WTC11 (cell line): ENCODE results near the gene DNLZ. TPM values are rescaled to one million over a fixed set of nuclear protein-coding genes. Genes with fewer than 3 reads are reported as not detected.

ENCODE experiments used
- ATAC-seq: fragments of 200-7000 bp; cut with Tn5 transposase; 2 replicates; pipeline ENCODE4 v1.10.0; 2021; ENCODE audit warnings: mild to moderate bottlenecking, moderate library complexity
- CTCF ChIA-PET: fragments of 300-600 bp; sonication (Branson Sonifier 250); formaldehyde crosslinking; loops from one replicate; lab custom pipeline; 2021; ENCODE audit warnings: antibody characterized with exemption; lab: Charles Lee
- POLR2A ChIA-PET: fragments of 350-600 bp; sonication (Branson Sonifier 250); formaldehyde crosslinking; loops from one replicate; lab custom pipeline; 2021; ENCODE audit warnings: antibody characterized with exemption; lab: Charles Lee
- DNase-seq: peaks from one replicate; pipeline ENCODE4 v3.0.0; 2021; ENCODE audit warnings: low spot score
- H3K27ac Mint-ChIP-seq: 2 replicates; pipeline ENCODE4 v1.8.0; 2021; ENCODE audit warnings: mixed read lengths
- H3K27me3 Mint-ChIP-seq: 2 replicates; pipeline ENCODE4 v1.8.0; 2021; ENCODE audit warnings: low read depth, mild to moderate bottlenecking, moderate library complexity, mixed read lengths
- H3K36me3 Mint-ChIP-seq: 2 replicates; pipeline ENCODE4 v1.8.0; 2021; ENCODE audit warnings: mixed read lengths
- H3K4me1 Mint-ChIP-seq: 2 replicates; pipeline ENCODE4 v1.8.0; 2022; ENCODE audit warnings: mixed read lengths
- H3K4me3 Mint-ChIP-seq: 2 replicates; pipeline ENCODE4 v1.8.0; 2021; ENCODE audit warnings: mild to moderate bottlenecking, moderate library complexity, mixed read lengths
- H3K9me3 Mint-ChIP-seq: 2 replicates; pipeline ENCODE4 v1.8.0; 2021; ENCODE audit warnings: mixed read lengths
- CREB1 ChIP-seq: sonication (generic); formaldehyde crosslinking; IDR thresholded peaks from 2 replicates; pipeline ENCODE4 v1.8.0; 2023; ENCODE audit warnings: mild to moderate bottlenecking, missing genetic modification reagents
- CREM ChIP-seq: sonication (generic); formaldehyde crosslinking; IDR thresholded peaks from 2 replicates; pipeline ENCODE4 v1.8.1; 2022; ENCODE audit warnings: mild to moderate bottlenecking, missing genetic modification reagents, moderate library complexity
- FOXK1 ChIP-seq: sonication (generic); formaldehyde crosslinking; IDR thresholded peaks from 2 replicates; pipeline ENCODE4 v1.8.0; 2022; ENCODE audit warnings: mild to moderate bottlenecking, moderate library complexity, missing genetic modification reagents
- JAZF1 ChIP-seq: fragments of 250-450 bp; sonication (Bioruptor Pico); IDR thresholded peaks from 2 replicates; pipeline ENCODE4 v1.9.0; 2021; ENCODE audit warnings: moderate library complexity, mild to moderate bottlenecking, inconsistent platforms
- SOX15 ChIP-seq: fragments of 250-450 bp; sonication (Bioruptor Pico); IDR thresholded peaks from 2 replicates; pipeline ENCODE4 v1.9.0; 2021; ENCODE audit warnings: mild to moderate bottlenecking
- SP1 ChIP-seq: sonication (generic); formaldehyde crosslinking; conservative IDR thresholded peaks from 2 replicates; pipeline ENCODE4 v1.8.1; 2022; ENCODE audit warnings: missing genetic modification reagents
- TCF7 ChIP-seq: sonication (generic); formaldehyde crosslinking; IDR thresholded peaks from 2 replicates; pipeline ENCODE4 v1.8.0; 2022; ENCODE audit warnings: mild to moderate bottlenecking, low read depth, missing genetic modification reagents, moderate library complexity
- ZNF317 ChIP-seq: sonication (generic); formaldehyde crosslinking; IDR thresholded peaks from 2 replicates; pipeline ENCODE4 v1.8.1; 2023; ENCODE audit warnings: low read depth, mild to moderate bottlenecking, moderate library complexity, missing genetic modification reagents, borderline replicate concordance
- ZNF396 ChIP-seq: fragments of 250-450 bp; sonication (Bioruptor Pico); IDR thresholded peaks from 2 replicates; pipeline ENCODE4 v1.8.0; 2021; ENCODE audit warnings: mild to moderate bottlenecking, moderate library complexity, borderline replicate concordance
- total RNA-seq: library from RNA; stranded (reverse); gene quantifications from 3 replicates; pipeline ENCODE4 v1.2.3, GENCODE V29; 2021
- TF ChIP-seq, protein P1 (sequence below): sonication (generic); formaldehyde crosslinking; IDR thresholded peaks from 2 replicates; pipeline ENCODE4 v1.8.0; 2023; ENCODE audit warnings: missing genetic modification reagents, mild to moderate bottlenecking, borderline replicate concordance
- TF ChIP-seq, protein P2 (sequence below): sonication (generic); formaldehyde crosslinking; IDR thresholded peaks from 2 replicates; pipeline ENCODE4 v1.8.0; 2022; ENCODE audit warnings: mild to moderate bottlenecking, missing genetic modification reagents
- TF ChIP-seq, protein P3 (sequence below): sonication (generic); formaldehyde crosslinking; IDR thresholded peaks from 2 replicates; pipeline ENCODE4 v1.8.1; 2023; ENCODE audit warnings: mild to moderate bottlenecking, missing genetic modification reagents
- TF ChIP-seq, protein P4 (sequence below): sonication (generic); formaldehyde crosslinking; IDR thresholded peaks from 2 replicates; pipeline ENCODE4 v1.8.1; 2022; ENCODE audit warnings: low read depth, missing genetic modification reagents, borderline replicate concordance
- TF ChIP-seq, protein P5 (sequence below): sonication (generic); formaldehyde crosslinking; IDR thresholded peaks from 2 replicates; pipeline ENCODE4 v1.8.0; 2022; ENCODE audit warnings: mild to moderate bottlenecking, missing genetic modification reagents
- TF ChIP-seq, protein P6 (sequence below): sonication (generic); formaldehyde crosslinking; IDR thresholded peaks from 2 replicates; pipeline ENCODE4 v1.8.1; 2022; ENCODE audit warnings: mild to moderate bottlenecking, moderate library complexity, missing genetic modification reagents

DNLZ gene
- total RNA-seq, 1 experiment from 2014 or later, result 17.2 TPM

DNA sequence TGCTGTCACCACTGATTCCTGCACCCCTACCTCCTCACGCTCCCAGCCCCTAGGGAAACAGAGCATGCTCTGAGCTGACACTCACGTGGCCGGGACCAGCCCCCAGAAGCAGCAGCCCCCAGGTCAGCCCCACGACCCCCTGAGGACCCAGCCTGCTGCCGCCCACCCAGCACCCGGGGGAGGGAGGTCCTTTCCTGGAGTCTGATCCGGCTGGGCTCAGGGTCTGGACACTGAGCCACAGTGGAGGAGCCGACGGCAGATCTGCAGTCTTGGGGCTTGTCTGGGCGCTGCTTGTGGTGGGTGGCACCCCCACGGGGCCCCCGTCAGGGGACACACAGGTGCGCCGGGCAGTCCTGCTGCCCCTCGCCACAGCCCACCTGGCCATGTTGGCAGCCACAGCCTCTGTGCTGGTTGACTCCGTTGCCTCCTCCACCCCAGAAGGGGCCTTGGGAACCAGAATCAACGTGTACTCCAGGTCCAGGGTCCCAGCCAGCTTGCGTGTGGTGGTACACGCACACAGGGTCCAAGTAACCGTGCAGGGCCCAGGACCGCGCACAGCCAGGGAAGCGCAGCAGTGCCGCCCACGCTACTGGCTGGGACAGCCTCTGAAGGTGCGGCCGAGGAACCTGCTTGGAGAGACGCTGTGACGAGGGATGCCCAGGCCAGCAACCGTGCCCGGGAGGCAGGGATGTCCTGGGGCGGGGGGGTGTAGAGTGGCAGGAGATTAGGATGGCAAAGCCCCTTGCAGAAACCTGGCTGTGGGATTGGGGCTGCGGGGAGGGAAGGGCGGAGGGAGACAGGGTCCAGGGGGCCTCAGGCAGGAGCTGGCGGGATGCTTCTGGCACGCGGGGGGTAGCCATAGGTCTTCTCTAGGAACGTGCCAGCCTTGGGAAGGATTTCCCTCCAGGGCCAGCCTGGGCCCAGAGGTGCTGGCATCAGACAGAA lies 3.5 kb downstream of the DNLZ start:
- ChIA-PET CTCF (no interaction called here), POLR2A (no interaction called here)
- H3K9me3 Mint-ChIP-seq, result no peaks in the 10 kb centered on the region
- ATAC-seq, result no peak
- no peak overlapping the region for H3K4me3 Mint-ChIP-seq
- no peaks in the 10 kb centered on the region for H3K27me3 Mint-ChIP-seq
- H3K36me3 Mint-ChIP-seq, result no peaks in the 10 kb centered on the region
- DNase-seq, result no peak
- TF ChIP-seq, protein P1, sequence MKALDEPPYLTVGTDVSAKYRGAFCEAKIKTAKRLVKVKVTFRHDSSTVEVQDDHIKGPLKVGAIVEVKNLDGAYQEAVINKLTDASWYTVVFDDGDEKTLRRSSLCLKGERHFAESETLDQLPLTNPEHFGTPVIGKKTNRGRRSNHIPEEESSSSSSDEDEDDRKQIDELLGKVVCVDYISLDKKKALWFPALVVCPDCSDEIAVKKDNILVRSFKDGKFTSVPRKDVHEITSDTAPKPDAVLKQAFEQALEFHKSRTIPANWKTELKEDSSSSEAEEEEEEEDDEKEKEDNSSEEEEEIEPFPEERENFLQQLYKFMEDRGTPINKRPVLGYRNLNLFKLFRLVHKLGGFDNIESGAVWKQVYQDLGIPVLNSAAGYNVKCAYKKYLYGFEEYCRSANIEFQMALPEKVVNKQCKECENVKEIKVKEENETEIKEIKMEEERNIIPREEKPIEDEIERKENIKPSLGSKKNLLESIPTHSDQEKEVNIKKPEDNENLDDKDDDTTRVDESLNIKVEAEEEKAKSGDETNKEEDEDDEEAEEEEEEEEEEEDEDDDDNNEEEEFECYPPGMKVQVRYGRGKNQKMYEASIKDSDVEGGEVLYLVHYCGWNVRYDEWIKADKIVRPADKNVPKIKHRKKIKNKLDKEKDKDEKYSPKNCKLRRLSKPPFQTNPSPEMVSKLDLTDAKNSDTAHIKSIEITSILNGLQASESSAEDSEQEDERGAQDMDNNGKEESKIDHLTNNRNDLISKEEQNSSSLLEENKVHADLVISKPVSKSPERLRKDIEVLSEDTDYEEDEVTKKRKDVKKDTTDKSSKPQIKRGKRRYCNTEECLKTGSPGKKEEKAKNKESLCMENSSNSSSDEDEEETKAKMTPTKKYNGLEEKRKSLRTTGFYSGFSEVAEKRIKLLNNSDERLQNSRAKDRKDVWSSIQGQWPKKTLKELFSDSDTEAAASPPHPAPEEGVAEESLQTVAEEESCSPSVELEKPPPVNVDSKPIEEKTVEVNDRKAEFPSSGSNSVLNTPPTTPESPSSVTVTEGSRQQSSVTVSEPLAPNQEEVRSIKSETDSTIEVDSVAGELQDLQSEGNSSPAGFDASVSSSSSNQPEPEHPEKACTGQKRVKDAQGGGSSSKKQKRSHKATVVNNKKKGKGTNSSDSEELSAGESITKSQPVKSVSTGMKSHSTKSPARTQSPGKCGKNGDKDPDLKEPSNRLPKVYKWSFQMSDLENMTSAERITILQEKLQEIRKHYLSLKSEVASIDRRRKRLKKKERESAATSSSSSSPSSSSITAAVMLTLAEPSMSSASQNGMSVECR (CRISPR knock-in tag), result no peak
- TF ChIP-seq FOXK1, result no peak
- TF ChIP-seq, protein P2, sequence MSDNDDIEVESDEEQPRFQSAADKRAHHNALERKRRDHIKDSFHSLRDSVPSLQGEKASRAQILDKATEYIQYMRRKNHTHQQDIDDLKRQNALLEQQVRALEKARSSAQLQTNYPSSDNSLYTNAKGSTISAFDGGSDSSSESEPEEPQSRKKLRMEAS (CRISPR knock-in tag), result no peak
- TF ChIP-seq ZNF317, result no peak
- no peak for TF ChIP-seq TCF7
- TF ChIP-seq, protein P3, sequence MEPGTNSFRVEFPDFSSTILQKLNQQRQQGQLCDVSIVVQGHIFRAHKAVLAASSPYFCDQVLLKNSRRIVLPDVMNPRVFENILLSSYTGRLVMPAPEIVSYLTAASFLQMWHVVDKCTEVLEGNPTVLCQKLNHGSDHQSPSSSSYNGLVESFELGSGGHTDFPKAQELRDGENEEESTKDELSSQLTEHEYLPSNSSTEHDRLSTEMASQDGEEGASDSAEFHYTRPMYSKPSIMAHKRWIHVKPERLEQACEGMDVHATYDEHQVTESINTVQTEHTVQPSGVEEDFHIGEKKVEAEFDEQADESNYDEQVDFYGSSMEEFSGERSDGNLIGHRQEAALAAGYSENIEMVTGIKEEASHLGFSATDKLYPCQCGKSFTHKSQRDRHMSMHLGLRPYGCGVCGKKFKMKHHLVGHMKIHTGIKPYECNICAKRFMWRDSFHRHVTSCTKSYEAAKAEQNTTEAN (CRISPR knock-in tag), result no peak
- TF ChIP-seq JAZF1 (CRISPR knock-in tag), result no peak
- TF ChIP-seq SP1 (CRISPR knock-in tag), result no peak
- TF ChIP-seq SOX15, result no peak
- TF ChIP-seq, protein P4, sequence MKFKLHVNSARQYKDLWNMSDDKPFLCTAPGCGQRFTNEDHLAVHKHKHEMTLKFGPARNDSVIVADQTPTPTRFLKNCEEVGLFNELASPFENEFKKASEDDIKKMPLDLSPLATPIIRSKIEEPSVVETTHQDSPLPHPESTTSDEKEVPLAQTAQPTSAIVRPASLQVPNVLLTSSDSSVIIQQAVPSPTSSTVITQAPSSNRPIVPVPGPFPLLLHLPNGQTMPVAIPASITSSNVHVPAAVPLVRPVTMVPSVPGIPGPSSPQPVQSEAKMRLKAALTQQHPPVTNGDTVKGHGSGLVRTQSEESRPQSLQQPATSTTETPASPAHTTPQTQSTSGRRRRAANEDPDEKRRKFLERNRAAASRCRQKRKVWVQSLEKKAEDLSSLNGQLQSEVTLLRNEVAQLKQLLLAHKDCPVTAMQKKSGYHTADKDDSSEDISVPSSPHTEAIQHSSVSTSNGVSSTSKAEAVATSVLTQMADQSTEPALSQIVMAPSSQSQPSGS (CRISPR knock-in tag), result no peak
- TF ChIP-seq CREM, result no peak
- no peak for TF ChIP-seq ZNF396
- TF ChIP-seq CREB1 (CRISPR knock-in tag), result no peak
- TF ChIP-seq, protein P5, sequence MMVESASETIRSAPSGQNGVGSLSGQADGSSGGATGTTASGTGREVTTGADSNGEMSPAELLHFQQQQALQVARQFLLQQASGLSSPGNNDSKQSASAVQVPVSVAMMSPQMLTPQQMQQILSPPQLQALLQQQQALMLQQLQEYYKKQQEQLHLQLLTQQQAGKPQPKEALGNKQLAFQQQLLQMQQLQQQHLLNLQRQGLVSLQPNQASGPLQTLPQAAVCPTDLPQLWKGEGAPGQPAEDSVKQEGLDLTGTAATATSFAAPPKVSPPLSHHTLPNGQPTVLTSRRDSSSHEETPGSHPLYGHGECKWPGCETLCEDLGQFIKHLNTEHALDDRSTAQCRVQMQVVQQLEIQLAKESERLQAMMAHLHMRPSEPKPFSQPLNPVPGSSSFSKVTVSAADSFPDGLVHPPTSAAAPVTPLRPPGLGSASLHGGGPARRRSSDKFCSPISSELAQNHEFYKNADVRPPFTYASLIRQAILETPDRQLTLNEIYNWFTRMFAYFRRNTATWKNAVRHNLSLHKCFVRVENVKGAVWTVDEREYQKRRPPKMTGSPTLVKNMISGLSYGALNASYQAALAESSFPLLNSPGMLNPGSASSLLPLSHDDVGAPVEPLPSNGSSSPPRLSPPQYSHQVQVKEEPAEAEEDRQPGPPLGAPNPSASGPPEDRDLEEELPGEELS (CRISPR knock-in tag), result no peak
- TF ChIP-seq, protein P6, sequence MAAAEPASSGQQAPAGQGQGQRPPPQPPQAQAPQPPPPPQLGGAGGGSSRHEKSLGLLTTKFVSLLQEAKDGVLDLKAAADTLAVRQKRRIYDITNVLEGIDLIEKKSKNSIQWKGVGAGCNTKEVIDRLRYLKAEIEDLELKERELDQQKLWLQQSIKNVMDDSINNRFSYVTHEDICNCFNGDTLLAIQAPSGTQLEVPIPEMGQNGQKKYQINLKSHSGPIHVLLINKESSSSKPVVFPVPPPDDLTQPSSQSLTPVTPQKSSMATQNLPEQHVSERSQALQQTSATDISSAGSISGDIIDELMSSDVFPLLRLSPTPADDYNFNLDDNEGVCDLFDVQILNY (CRISPR knock-in tag), result no peak
- H3K27ac Mint-ChIP-seq, result no peak overlapping the region
- H3K4me1 Mint-ChIP-seq, result peaks cover 5% of the 10 kb centered on the region
